Kidney (tissue), 14 donors: Measurements from ENCODE around the gene SYNDIG1. TPM values are rescaled to one million over a fixed set of nuclear protein-coding genes. Genes with fewer than 3 reads are reported as not detected.
A peak's percentile ranks its signal among the peaks of the same experiment; 100 is the strongest.

Source experiments
- DNase-seq, 5 donors: peaks; one replicate each; pipeline ENCODE4 v3.0.0-alpha.2; 2013 to 2020
- FAIRE-seq: peaks from 2 replicates; lab custom pipeline; 2012; peaks lifted over from hg19 to GRCh38; lab: Jason Lieb, UNC
- H3K27ac ChIP-seq, 2 donors: one replicate each; pipeline ENCODE4 v1.7.0; 2013; ENCODE audit warnings: low read depth in 2 of 2, low read length in 2 of 2, inconsistent platforms in 1 of 2
- H3K27me3 ChIP-seq: one replicate; pipeline ENCODE4 v1.7.1; 2013; ENCODE audit warnings: low read length, inconsistent platforms; ENCODE audit not compliant: control insufficient read depth, insufficient read depth
- H3K36me3 ChIP-seq, 3 donors: one replicate each; pipeline versions ENCODE4 v1.7.0 to v1.7.1; 2013; ENCODE audit warnings: low read length in 3 of 3, control low read depth in 1 of 3, inconsistent platforms in 1 of 3; ENCODE audit not compliant: insufficient read depth in 3 of 3, control insufficient read depth in 2 of 3
- H3K4me1 ChIP-seq, 3 donors: one replicate each; pipeline versions ENCODE4 v1.7.0 to v1.7.1; 2013; ENCODE audit warnings: low read length in 3 of 3, inconsistent platforms in 1 of 3, low read depth in 1 of 3; ENCODE audit not compliant: control insufficient read depth in 2 of 3, insufficient read depth in 2 of 3
- H3K4me3 ChIP-seq, 3 donors: one replicate each; pipeline versions ENCODE4 v1.7.0 to v1.8.1; 2013; ENCODE audit warnings: low read length in 3 of 3, control low read depth in 1 of 3, inconsistent platforms in 1 of 3
- H3K9ac ChIP-seq, 3 donors: one replicate each; pipeline versions ENCODE4 v1.7.0 to v1.7.1; 2013; ENCODE audit warnings: low read length in 3 of 3, control low read depth in 1 of 3, inconsistent platforms in 1 of 3
- H3K9me3 ChIP-seq, 3 donors: one replicate each; pipeline versions ENCODE4 v1.7.0 to v1.7.1; 2013; ENCODE audit warnings: low read length in 3 of 3, control low read depth in 1 of 3, inconsistent platforms in 1 of 3; ENCODE audit not compliant: control insufficient read depth in 2 of 3, insufficient read depth in 1 of 3
- intact Hi-C: fragments of 100-400 bp; cut with DNase I; formaldehyde crosslinking; loops from one replicate; pipeline ENCODE4 v1.11.1; 2022
- polyA plus RNA-seq: library from polyadenylated mRNA; stranded (reverse); fragments of 350-450 nt; fragmentation: Illumina TruSeq; extraction: RNeasy Lipid Tissue Mini Kit (QIAGEN cat#74804); gene quantifications from one replicate; pipeline ENCODE4 v1.2.3, GENCODE V29; 2014; ENCODE audit warnings: low read depth, low replicate concordance; ENCODE audit not compliant: insufficient read depth
- total RNA-seq: library from RNA; stranded (reverse); fragmentation: NEBNext Ultra II Directional; extraction: Animal tissue kit (Norgen Biotek cat#: 25700); gene quantifications from one replicate; pipeline ENCODE4 v1.2.1, GENCODE V29; 2021
- TF ChIP-seq, protein P1 (sequence below): IDR thresholded peaks from 3 replicates; pipeline ENCODE4 v1.5.1; 2012; ENCODE audit warnings: mild to moderate bottlenecking, moderate library complexity, borderline replicate concordance; ENCODE audit not compliant: insufficient read depth; ENCODE audit errors: extremely low read depth
- donor health status: control.
- donor health status: control.
- donor health status: control.
- donor health status: control.
- donor health status: control.
- donor health status: DM: yes; HTN: yes; CAD: no.
- donor health status: Normal renal cell carcinoma (clear cell type).

Gene SYNDIG1
- total and polyA plus RNA-seq, 2 donors from 2014 or later, result 5.4 to 8.2 TPM

DNA sequence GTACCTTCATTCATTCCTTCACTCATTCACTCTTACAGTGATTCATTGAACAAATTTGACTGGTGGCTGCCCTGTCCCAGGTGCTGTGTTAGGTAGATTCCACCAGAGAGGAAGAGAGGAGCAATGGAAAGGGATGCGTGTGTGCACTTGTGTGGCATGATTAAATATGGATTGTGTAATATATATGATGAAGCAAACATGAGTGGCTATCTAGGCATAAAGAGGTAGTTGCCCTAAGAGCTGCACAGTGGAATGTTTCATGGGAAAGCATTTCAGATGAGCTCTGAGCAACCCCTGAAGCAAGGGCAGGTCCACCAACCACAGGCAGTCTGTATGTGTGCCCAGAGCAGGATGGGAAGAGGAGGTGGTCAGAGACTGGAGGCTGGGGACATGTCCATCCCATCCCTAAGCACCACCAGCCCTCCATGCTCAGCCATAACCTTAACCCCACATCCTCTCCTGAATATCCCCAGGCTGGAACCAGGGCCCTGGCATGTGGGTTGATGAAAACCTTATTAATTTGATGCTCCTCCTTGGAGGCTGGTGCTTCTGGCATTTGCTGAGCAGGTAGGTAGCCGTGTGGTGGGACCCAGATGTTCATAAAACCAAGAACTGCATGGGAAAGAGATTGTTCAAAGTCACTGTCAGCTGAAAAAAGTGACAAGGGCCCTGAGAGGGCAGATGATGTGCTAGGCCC lies 226.2 kb downstream of the SYNDIG1 start:
- no peak overlapping the region for H3K4me3 ChIP-seq
- TF ChIP-seq, protein P1, sequence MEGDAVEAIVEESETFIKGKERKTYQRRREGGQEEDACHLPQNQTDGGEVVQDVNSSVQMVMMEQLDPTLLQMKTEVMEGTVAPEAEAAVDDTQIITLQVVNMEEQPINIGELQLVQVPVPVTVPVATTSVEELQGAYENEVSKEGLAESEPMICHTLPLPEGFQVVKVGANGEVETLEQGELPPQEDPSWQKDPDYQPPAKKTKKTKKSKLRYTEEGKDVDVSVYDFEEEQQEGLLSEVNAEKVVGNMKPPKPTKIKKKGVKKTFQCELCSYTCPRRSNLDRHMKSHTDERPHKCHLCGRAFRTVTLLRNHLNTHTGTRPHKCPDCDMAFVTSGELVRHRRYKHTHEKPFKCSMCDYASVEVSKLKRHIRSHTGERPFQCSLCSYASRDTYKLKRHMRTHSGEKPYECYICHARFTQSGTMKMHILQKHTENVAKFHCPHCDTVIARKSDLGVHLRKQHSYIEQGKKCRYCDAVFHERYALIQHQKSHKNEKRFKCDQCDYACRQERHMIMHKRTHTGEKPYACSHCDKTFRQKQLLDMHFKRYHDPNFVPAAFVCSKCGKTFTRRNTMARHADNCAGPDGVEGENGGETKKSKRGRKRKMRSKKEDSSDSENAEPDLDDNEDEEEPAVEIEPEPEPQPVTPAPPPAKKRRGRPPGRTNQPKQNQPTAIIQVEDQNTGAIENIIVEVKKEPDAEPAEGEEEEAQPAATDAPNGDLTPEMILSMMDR, result no peak
- no peak overlapping the region for H3K9ac ChIP-seq
- no peak for FAIRE-seq
- no peaks in the 10 kb centered on the region for H3K27me3 ChIP-seq
- intact Hi-C loops, result no loop called here
- no peaks in the 10 kb centered on the region for H3K9me3 ChIP-seq
- H3K4me1 ChIP-seq, result peaks cover 0 to 24% (median 0%) of the 10 kb centered on the region in 3 donors
- H3K27ac ChIP-seq, result peak overlapping the region in 1 of 2 donors; percentile 37
- DNase-seq, result peak in 1 of 5 donors; percentile 30
- no peaks in the 10 kb centered on the region for H3K36me3 ChIP-seq

DNA sequence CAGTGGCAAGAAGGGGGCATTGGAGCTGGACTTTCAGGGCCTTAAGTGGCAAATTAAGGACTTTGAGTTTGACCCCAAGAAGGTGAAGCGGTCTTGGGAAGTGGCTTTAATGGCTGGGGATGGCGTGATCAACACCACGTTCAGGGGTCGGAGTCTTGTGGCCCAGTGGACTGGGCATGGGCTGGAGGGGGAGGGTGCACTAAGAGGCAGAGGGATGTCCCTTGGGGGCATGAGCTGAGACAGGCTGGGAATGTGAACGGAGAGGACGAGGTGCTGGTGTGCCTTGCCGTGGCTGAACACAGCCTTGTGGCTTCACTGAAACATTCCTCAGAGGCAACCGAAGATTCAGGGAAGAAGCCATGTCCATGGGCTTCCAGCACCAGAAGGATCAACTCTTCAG lies 227.0 kb downstream of the SYNDIG1 start:
- no peak for FAIRE-seq
- H3K27me3 ChIP-seq, result no peaks in the 10 kb centered on the region
- no peaks in the 10 kb centered on the region for H3K9me3 ChIP-seq
- no peaks in the 10 kb centered on the region for H3K36me3 ChIP-seq
- intact Hi-C loops, result no loop called here
- TF ChIP-seq, protein P1, result no peak
- no peak overlapping the region for H3K27ac ChIP-seq
- peaks cover 0 to 24% (median 0%) of the 10 kb centered on the region in 3 donors for H3K4me1 ChIP-seq
- peak in 1 of 5 donors; percentile 17 for DNase-seq
- no peak overlapping the region for H3K4me3 ChIP-seq
- H3K9ac ChIP-seq, result no peak overlapping the region

DNA sequence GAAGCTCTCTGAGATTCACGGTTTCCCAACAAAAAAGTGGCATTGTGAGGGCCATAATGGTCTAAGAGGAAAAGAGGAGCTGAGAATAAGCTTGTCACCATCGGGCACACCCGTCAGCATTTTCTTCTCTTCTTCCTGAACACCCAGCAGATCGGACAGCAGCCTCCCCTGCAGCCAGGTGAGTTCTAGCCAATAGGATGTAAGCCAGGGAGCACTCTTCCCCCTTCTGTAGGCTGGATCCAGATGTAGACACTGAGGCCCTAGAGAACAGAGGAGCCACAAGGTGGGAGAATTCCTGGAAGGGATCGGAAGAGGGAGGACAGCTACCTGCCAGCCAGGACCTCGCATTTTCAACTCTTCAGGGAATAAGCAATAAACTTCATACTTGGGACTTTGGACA lies 228.0 kb downstream of the SYNDIG1 start:
- FAIRE-seq, result no peak
- DNase-seq, result no peak
- no peak overlapping the region for H3K9ac ChIP-seq
- H3K36me3 ChIP-seq, result no peaks in the 10 kb centered on the region
- intact Hi-C loops, result no loop called here
- H3K9me3 ChIP-seq, result no peaks in the 10 kb centered on the region
- no peak overlapping the region for H3K4me3 ChIP-seq
- H3K27ac ChIP-seq, result no peak overlapping the region
- TF ChIP-seq, protein P1, result no peak
- peaks cover 0 to 24% (median 0%) of the 10 kb centered on the region in 3 donors for H3K4me1 ChIP-seq
- H3K27me3 ChIP-seq, result no peaks in the 10 kb centered on the region
